ENCODE data around the gene SMTNL2. TPM values are rescaled to one million over a fixed set of nuclear protein-coding genes. Genes with fewer than 3 reads are reported as not detected.

The SMTNL2 gene
- total RNA-seq, 4 donors from 2014 or later: 0.44 to 0.81 (median 0.67) TPM

GRCh38 chr17:4579678-4580077 is 4.7 kb upstream of the SMTNL2 start:
- Histone ChIP-seq H3K36me3 (no peaks in the 10 kb centered on the region), H3K27me3 (peaks cover 8% of the 10 kb centered on the region), H3K4me1 (peaks cover 7 to 10% of the 10 kb centered on the region in 2 donors), H3K4me3 (replicated peaks in 1 of 3) (no peak overlapping the region), H3K27ac (no peak overlapping the region), H3K9me3 (no peaks in the 10 kb centered on the region)
- intact Hi-C loops (cut with DNase I): no loop called here
- no peak for TF ChIP-seq POLR2A (IDR thresholded peaks at IDR 0.05)
- TF ChIP-seq CTCF (IDR thresholded peaks at IDR 0.05): no peak
- no peak for DNase-seq
- WGBS, 2 donors: 88% methylated on average over 11 of the region's 11 CpGs

- no peak for TF ChIP-seq CTCF (IDR thresholded peaks at IDR 0.05)
- TF ChIP-seq POLR2A (IDR thresholded peaks at IDR 0.05): no peak
- 61 to 75% methylated on average over 4 to 7 of the region's 7 CpGs for WGBS, 2 donors
- intact Hi-C loops (cut with DNase I): no loop called here
- peaks cover 7 to 13% of the 10 kb centered on the region in 2 donors for H3K4me1 ChIP-seq
- H3K36me3 ChIP-seq: no peaks in the 10 kb centered on the region
- no peak overlapping the region for H3K27ac ChIP-seq
- H3K4me3 ChIP-seq (replicated peaks in 1 of 3): no peak overlapping the region
- no peaks in the 10 kb centered on the region for H3K9me3 ChIP-seq
- no peak for DNase-seq
- H3K27me3 ChIP-seq: peaks cover 11% of the 10 kb centered on the region
Measured at GRCh38 chr17:4580291-4580690, 4.0 kb upstream of the SMTNL2 start.

GRCh38 chr17:4582101-4582501 is 2.2 kb upstream of the SMTNL2 start:
- intact Hi-C loops (cut with DNase I): no loop called here
- no peak for DNase-seq
- Histone ChIP-seq H3K36me3 (no peaks in the 10 kb centered on the region), H3K27me3 (peaks cover 11% of the 10 kb centered on the region), H3K4me3 (replicated peaks in 1 of 3) (no peak overlapping the region), H3K27ac (no peak overlapping the region), H3K4me1 (peaks cover 7 to 13% of the 10 kb centered on the region in 2 donors), H3K9me3 (no peaks in the 10 kb centered on the region)
- WGBS, 2 donors: 49 to 69% methylated on average over 7 of the region's 7 CpGs
- no peak for TF ChIP-seq POLR2A (IDR thresholded peaks at IDR 0.05)
- TF ChIP-seq CTCF (IDR thresholded peaks at IDR 0.05): no peak

GRCh38 chr17:4582691-4583090 is 1.6 kb upstream of the SMTNL2 start:
- WGBS, 2 donors: 74 to 81% methylated on average over 7 to 8 of the region's 8 CpGs
- H3K36me3 ChIP-seq: no peaks in the 10 kb centered on the region
- H3K9me3 ChIP-seq: no peaks in the 10 kb centered on the region
- TF ChIP-seq POLR2A (IDR thresholded peaks at IDR 0.05): no peak
- no peak for TF ChIP-seq CTCF (IDR thresholded peaks at IDR 0.05)
- DNase-seq: no peak
- peaks cover 11% of the 10 kb centered on the region for H3K27me3 ChIP-seq
- peaks cover 7 to 13% of the 10 kb centered on the region in 2 donors for H3K4me1 ChIP-seq
- H3K4me3 ChIP-seq (replicated peaks in 1 of 3): no peak overlapping the region
- intact Hi-C loops (cut with DNase I): no loop called here
- no peak overlapping the region for H3K27ac ChIP-seq

- Histone ChIP-seq H3K27me3 (peaks cover 11% of the 10 kb centered on the region), H3K4me3 (replicated peaks in 1 of 3) (no peak overlapping the region), H3K4me1 (peaks cover 7 to 13% of the 10 kb centered on the region in 2 donors), H3K9me3 (no peaks in the 10 kb centered on the region), H3K27ac (no peak overlapping the region), H3K36me3 (no peaks in the 10 kb centered on the region)
- DNase-seq: no peak
- no peak for TF ChIP-seq CTCF (IDR thresholded peaks at IDR 0.05)
- 85 to 99% methylated on average over 3 of the region's 3 CpGs for WGBS, 2 donors
- intact Hi-C loops (cut with DNase I): no loop called here
Measured at GRCh38 chr17:4583206-4583605, 1.1 kb upstream of the SMTNL2 start.
